Measurements from ENCODE around the gene ABCA9. TPM values are rescaled to one million over a fixed set of nuclear protein-coding genes. Genes with fewer than 3 reads are reported as not detected.

The ABCA9 gene
- total and polyA plus RNA-seq, 9 of the 15 experiments (the other 6 are each of a cell fraction or from before 2014, with no cell fraction given): 0.04 TPM; not detected in 8

DNA sequence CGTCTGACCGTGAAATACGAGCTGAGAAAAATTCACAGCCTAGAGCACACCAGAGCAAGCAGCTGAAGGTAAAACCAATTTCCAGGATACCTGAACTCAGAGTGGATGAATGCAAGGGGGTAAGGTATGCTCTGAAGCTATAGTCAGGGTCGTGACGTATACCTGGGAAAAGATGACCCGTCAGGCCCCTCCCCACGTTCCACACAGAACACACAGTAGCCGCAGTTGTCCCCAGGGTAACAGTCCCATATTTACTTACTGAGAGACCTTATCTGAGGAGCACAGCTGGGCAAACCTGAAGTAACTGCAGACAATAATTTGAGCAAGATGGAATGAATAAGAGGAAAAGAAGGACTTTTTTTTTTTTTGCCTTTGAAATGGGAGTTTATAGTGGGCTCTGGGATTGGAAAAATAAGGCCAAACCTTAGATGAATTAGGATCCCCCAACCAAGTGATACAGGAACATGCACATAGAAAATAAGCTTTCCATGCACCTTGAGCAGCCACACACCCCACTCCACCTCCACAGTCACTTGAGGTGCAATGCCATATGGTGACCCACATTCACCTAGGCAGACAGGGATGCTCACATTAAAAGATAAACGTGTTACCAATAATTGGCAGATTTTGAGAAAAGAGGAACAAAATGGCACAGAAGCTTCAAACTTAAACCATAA, 43.0 kb upstream of the ABCA9 start (continued):
- TF ChIP-seq, protein P1, sequence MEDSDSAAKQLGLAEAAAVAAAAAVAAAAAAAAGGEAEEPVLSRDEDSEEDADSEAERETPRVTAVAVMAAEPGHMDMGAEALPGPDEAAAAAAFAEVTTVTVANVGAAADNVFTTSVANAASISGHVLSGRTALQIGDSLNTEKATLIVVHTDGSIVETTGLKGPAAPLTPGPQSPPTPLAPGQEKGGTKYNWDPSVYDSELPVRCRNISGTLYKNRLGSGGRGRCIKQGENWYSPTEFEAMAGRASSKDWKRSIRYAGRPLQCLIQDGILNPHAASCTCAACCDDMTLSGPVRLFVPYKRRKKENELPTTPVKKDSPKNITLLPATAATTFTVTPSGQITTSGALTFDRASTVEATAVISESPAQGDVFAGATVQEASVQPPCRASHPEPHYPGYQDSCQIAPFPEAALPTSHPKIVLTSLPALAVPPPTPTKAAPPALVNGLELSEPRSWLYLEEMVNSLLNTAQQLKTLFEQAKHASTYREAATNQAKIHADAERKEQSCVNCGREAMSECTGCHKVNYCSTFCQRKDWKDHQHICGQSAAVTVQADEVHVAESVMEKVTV (CRISPR knock-in tag; IDR thresholded peaks at IDR 0.05): no peak
- TF ChIP-seq, protein P2, sequence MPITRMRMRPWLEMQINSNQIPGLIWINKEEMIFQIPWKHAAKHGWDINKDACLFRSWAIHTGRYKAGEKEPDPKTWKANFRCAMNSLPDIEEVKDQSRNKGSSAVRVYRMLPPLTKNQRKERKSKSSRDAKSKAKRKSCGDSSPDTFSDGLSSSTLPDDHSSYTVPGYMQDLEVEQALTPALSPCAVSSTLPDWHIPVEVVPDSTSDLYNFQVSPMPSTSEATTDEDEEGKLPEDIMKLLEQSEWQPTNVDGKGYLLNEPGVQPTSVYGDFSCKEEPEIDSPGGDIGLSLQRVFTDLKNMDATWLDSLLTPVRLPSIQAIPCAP (CRISPR knock-in tag; IDR thresholded peaks at IDR 0.05; ENCODE audit: borderline replicate concordance): no peak
- TF ChIP-seq SMARCA5 (IDR thresholded peaks at IDR 0.05) (no peak), MEIS2 (IDR thresholded peaks at IDR 0.05; ENCODE audit: partially characterized antibody) (peak; percentile 55), SMAD2 (IDR thresholded peaks at IDR 0.05; ENCODE audit: low read depth, low read length) (no peak), ZNF586 (CRISPR knock-in tag; conservative IDR thresholded peaks at IDR 0.05) (no peak), NEUROD1 (IDR thresholded peaks at IDR 0.05; ENCODE audit: borderline replicate concordance, low read depth, low read length, partially characterized antibody) (peak; percentile 88), PHF21A (IDR thresholded peaks at IDR 0.05; ENCODE audit: borderline replicate concordance, low read depth) (no peak), RFX1 (IDR thresholded peaks at IDR 0.05) (peak; percentile 91), ZNF140 (CRISPR knock-in tag; IDR thresholded peaks at IDR 0.05) (no peak), RFX5 (IDR thresholded peaks at IDR 0.05; ENCODE audit: low read depth, low read length) (no peak)
- TF ChIP-seq, protein P3, sequence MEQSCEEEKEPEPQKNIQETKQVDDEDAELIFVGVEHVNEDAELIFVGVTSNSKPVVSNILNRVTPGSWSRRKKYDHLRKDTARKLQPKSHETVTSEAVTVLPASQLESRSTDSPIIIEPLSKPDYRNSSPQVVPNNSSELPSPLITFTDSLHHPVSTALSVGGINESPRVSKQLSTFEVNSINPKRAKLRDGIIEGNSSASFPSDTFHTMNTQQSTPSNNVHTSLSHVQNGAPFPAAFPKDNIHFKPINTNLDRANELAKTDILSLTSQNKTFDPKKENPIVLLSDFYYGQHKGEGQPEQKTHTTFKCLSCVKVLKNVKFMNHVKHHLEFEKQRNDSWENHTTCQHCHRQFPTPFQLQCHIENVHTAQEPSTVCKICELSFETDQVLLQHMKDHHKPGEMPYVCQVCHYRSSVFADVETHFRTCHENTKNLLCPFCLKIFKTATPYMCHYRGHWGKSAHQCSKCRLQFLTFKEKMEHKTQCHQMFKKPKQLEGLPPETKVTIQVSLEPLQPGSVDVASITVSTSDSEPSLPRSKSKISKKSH (CRISPR knock-in tag; IDR thresholded peaks at IDR 0.05): no peak
- TF ChIP-seq, protein P4, sequence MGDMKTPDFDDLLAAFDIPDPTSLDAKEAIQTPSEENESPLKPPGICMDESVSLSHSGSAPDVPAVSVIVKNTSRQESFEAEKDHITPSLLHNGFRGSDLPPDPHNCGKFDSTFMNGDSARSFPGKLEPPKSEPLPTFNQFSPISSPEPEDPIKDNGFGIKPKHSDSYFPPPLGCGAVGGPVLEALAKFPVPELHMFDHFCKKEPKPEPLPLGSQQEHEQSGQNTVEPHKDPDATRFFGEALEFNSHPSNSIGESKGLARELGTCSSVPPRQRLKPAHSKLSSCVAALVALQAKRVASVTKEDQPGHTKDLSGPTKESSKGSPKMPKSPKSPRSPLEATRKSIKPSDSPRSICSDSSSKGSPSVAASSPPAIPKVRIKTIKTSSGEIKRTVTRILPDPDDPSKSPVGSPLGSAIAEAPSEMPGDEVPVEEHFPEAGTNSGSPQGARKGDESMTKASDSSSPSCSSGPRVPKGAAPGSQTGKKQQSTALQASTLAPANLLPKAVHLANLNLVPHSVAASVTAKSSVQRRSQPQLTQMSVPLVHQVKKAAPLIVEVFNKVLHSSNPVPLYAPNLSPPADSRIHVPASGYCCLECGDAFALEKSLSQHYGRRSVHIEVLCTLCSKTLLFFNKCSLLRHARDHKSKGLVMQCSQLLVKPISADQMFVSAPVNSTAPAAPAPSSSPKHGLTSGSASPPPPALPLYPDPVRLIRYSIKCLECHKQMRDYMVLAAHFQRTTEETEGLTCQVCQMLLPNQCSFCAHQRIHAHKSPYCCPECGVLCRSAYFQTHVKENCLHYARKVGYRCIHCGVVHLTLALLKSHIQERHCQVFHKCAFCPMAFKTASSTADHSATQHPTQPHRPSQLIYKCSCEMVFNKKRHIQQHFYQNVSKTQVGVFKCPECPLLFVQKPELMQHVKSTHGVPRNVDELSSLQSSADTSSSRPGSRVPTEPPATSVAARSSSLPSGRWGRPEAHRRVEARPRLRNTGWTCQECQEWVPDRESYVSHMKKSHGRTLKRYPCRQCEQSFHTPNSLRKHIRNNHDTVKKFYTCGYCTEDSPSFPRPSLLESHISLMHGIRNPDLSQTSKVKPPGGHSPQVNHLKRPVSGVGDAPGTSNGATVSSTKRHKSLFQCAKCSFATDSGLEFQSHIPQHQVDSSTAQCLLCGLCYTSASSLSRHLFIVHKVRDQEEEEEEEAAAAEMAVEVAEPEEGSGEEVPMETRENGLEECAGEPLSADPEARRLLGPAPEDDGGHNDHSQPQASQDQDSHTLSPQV (IDR thresholded peaks at IDR 0.05): peak; percentile 74; the same call in 1 of the 2 replicates
- TF ChIP-seq, protein P5, sequence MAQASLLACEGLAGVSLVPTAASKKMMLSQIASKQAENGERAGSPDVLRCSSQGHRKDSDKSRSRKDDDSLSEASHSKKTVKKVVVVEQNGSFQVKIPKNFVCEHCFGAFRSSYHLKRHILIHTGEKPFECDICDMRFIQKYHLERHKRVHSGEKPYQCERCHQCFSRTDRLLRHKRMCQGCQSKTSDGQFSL (CRISPR knock-in tag; IDR thresholded peaks at IDR 0.05): no peak
- TF ChIP-seq, protein P5 (tag; IDR thresholded peaks at IDR 0.05): no peak
- TF ChIP-seq, protein P6, sequence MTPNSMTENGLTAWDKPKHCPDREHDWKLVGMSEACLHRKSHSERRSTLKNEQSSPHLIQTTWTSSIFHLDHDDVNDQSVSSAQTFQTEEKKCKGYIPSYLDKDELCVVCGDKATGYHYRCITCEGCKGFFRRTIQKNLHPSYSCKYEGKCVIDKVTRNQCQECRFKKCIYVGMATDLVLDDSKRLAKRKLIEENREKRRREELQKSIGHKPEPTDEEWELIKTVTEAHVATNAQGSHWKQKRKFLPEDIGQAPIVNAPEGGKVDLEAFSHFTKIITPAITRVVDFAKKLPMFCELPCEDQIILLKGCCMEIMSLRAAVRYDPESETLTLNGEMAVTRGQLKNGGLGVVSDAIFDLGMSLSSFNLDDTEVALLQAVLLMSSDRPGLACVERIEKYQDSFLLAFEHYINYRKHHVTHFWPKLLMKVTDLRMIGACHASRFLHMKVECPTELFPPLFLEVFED (CRISPR knock-in tag; conservative IDR thresholded peaks at IDR 0.05): no peak
